Activated T-cell treated with anti-CD3 and anti-CD28 coated beads, Interleukin-2, amount 50 U/mL, for 72 hours (primary cell): Measurements from ENCODE around the gene DGKD. TPM values are rescaled to one million over a fixed set of nuclear protein-coding genes. Genes with fewer than 3 reads are reported as not detected.

Experiments used
- ATAC-seq, 2 donors: fragments of 150-1000 bp; cut with Tn5 transposase; replicated peaks in 1 of 2; 2 replicates each; pipeline ENCODE4 v1.10.0; 2021; ENCODE audit warnings: moderate library complexity in 2 of 2, mild to moderate bottlenecking in 1 of 2
- DNase-seq, 2 donors: peaks; one replicate each; pipeline ENCODE4 v3.0.0; 2021 to 2022; ENCODE audit warnings: mixed read lengths in 1 of 2
- H3K27ac Mint-ChIP-seq: one replicate; pipeline ENCODE4 v1.8.0; 2022; ENCODE audit warnings: mild to moderate bottlenecking, moderate library complexity, mixed read lengths
- H3K27me3 Mint-ChIP-seq: one replicate; pipeline ENCODE4 v1.8.0; 2022; ENCODE audit warnings: low read depth, mixed read lengths
- H3K36me3 Mint-ChIP-seq, 2 donors: one replicate each; pipeline ENCODE4 v1.8.0; 2022; ENCODE audit warnings: mixed read lengths in 2 of 2, mild to moderate bottlenecking in 1 of 2; ENCODE audit not compliant: insufficient read depth in 2 of 2
- H3K4me1 Mint-ChIP-seq: one replicate; pipeline ENCODE4 v1.8.0; 2022; ENCODE audit warnings: low read depth, mixed read lengths
- H3K4me3 Mint-ChIP-seq, 2 donors: one replicate each; pipeline ENCODE4 v1.8.0; 2022; ENCODE audit warnings: mild to moderate bottlenecking in 2 of 2, mixed read lengths in 2 of 2, moderate library complexity in 2 of 2
- H3K9me3 Mint-ChIP-seq, 2 donors: one replicate each; pipeline ENCODE4 v1.8.0; 2022; ENCODE audit warnings: mixed read lengths in 2 of 2
- total RNA-seq, 2 donors: library from RNA; stranded (reverse); gene quantifications; one replicate each; pipeline ENCODE4 v1.2.3, GENCODE V29; 2022

Gene DGKD
- total RNA-seq, 2 donors from 2014 or later = 78.0 to 94.4 TPM

- Mint-ChIP-seq H3K36me3 (peaks cover 4 to 6% of the 10 kb centered on the region in 2 donors), H3K27ac (peak overlapping the region; percentile 47), H3K4me3 (peak overlapping the region; percentile 75 to 89), H3K27me3 (no peaks in the 10 kb centered on the region), H3K9me3 (no peaks in the 10 kb centered on the region), H3K4me1 (peaks cover 73% of the 10 kb centered on the region)
- ATAC-seq (peak; percentile 14 to 31), DNase-seq (peak; percentile 31 to 44)
Observed at GRCh38 chr2:233356546-233357308, 2.4 kb downstream of the DGKD start.

GRCh38 chr2:233358335-233358734, 4.0 kb downstream of the DGKD start:
- H3K4me3 Mint-ChIP-seq = peak overlapping the region; percentile 82 to 89
- H3K36me3 Mint-ChIP-seq = peaks cover 5 to 11% of the 10 kb centered on the region in 2 donors
- peak overlapping the region; percentile 10 for H3K27ac Mint-ChIP-seq
- peaks cover 70% of the 10 kb centered on the region for H3K4me1 Mint-ChIP-seq
- no peaks in the 10 kb centered on the region for H3K9me3 Mint-ChIP-seq
- DNase-seq (no peak), ATAC-seq (no peak)
- H3K27me3 Mint-ChIP-seq = no peaks in the 10 kb centered on the region

- ATAC-seq (peak in 1 of 2 donors; percentile 24), DNase-seq (no peak)
- peak overlapping the region; percentile 82 to 89 for H3K4me3 Mint-ChIP-seq
- peaks cover 0 to 3% of the 10 kb centered on the region in 2 donors for H3K9me3 Mint-ChIP-seq
- H3K36me3 Mint-ChIP-seq = peaks cover 8 to 15% of the 10 kb centered on the region in 2 donors
- no peaks in the 10 kb centered on the region for H3K27me3 Mint-ChIP-seq
- peak overlapping the region; percentile 31 for H3K27ac Mint-ChIP-seq
- peaks cover 69% of the 10 kb centered on the region for H3K4me1 Mint-ChIP-seq
Observed at GRCh38 chr2:233358947-233359346, 4.7 kb downstream of the DGKD start.

GRCh38 chr2:233359823-233360222, 5.5 kb downstream of the DGKD start:
- no peak overlapping the region for H3K27ac Mint-ChIP-seq
- no peak overlapping the region for H3K4me3 Mint-ChIP-seq
- DNase-seq = no peak
- no peaks in the 10 kb centered on the region for H3K27me3 Mint-ChIP-seq
- ATAC-seq = no peak
- H3K9me3 Mint-ChIP-seq = peaks cover 0 to 3% of the 10 kb centered on the region in 2 donors
- H3K36me3 Mint-ChIP-seq = peaks cover 12 to 23% of the 10 kb centered on the region in 2 donors
- H3K4me1 Mint-ChIP-seq = peaks cover 74% of the 10 kb centered on the region

- H3K36me3 Mint-ChIP-seq = peaks cover 12 to 23% of the 10 kb centered on the region in 2 donors
- DNase-seq (no peak), ATAC-seq (no peak)
- no peaks in the 10 kb centered on the region for H3K27me3 Mint-ChIP-seq
- H3K27ac Mint-ChIP-seq = no peak overlapping the region
- H3K4me3 Mint-ChIP-seq = no peak overlapping the region
- peaks cover 74% of the 10 kb centered on the region for H3K4me1 Mint-ChIP-seq
- peaks cover 0 to 3% of the 10 kb centered on the region in 2 donors for H3K9me3 Mint-ChIP-seq
Observed at GRCh38 chr2:233360771-233361176, 6.5 kb downstream of the DGKD start.

- Mint-ChIP-seq H3K4me1 (peaks cover 74% of the 10 kb centered on the region), H3K27me3 (no peaks in the 10 kb centered on the region), H3K27ac (no peak overlapping the region), H3K9me3 (peaks cover 0 to 3% of the 10 kb centered on the region in 2 donors), H3K4me3 (no peak overlapping the region), H3K36me3 (peaks cover 10 to 23% of the 10 kb centered on the region in 2 donors)
- DNase-seq (no peak), ATAC-seq (no peak)
Observed at GRCh38 chr2:233361297-233361696, 7.0 kb downstream of the DGKD start.

GRCh38 chr2:233362742-233363141, 8.4 kb downstream of the DGKD start:
- no peak for ATAC-seq
- Mint-ChIP-seq H3K36me3 (peaks cover 10 to 24% of the 10 kb centered on the region in 2 donors), H3K27ac (no peak overlapping the region), H3K4me1 (peaks cover 73% of the 10 kb centered on the region), H3K9me3 (peaks cover 0 to 3% of the 10 kb centered on the region in 2 donors), H3K4me3 (no peak overlapping the region), H3K27me3 (no peaks in the 10 kb centered on the region)
- DNase-seq = no peak

GRCh38 chr2:233363744-233364235, 9.5 kb downstream of the DGKD start:
- Mint-ChIP-seq H3K4me3 (no peak overlapping the region), H3K27me3 (no peaks in the 10 kb centered on the region), H3K4me1 (peaks cover 65% of the 10 kb centered on the region), H3K27ac (no peak overlapping the region), H3K9me3 (peaks cover 0 to 3% of the 10 kb centered on the region in 2 donors), H3K36me3 (peaks cover 8 to 21% of the 10 kb centered on the region in 2 donors)
- DNase-seq = no peak
- ATAC-seq = peak; percentile 52 to 77

- Mint-ChIP-seq H3K4me1 (peaks cover 60% of the 10 kb centered on the region), H3K4me3 (no peak overlapping the region), H3K9me3 (peaks cover 0 to 3% of the 10 kb centered on the region in 2 donors), H3K27me3 (no peaks in the 10 kb centered on the region), H3K27ac (peak overlapping the region; percentile 55), H3K36me3 (peaks cover 8 to 19% of the 10 kb centered on the region in 2 donors)
- DNase-seq = no peak
- ATAC-seq = peak; percentile 13 to 29
Observed at GRCh38 chr2:233365861-233366520, 11.7 kb downstream of the DGKD start.

GRCh38 chr2:233367586-233367985, 13.3 kb downstream of the DGKD start:
- no peaks in the 10 kb centered on the region for H3K27me3 Mint-ChIP-seq
- peaks cover 7 to 16% of the 10 kb centered on the region in 2 donors for H3K36me3 Mint-ChIP-seq
- peaks cover 57% of the 10 kb centered on the region for H3K4me1 Mint-ChIP-seq
- H3K27ac Mint-ChIP-seq = no peak overlapping the region
- H3K9me3 Mint-ChIP-seq = peaks cover 0 to 3% of the 10 kb centered on the region in 2 donors
- DNase-seq (no peak), ATAC-seq (no peak)
- H3K4me3 Mint-ChIP-seq = no peak overlapping the region

- Mint-ChIP-seq H3K9me3 (peaks cover 0 to 1% of the 10 kb centered on the region in 2 donors), H3K27ac (no peak overlapping the region), H3K27me3 (no peaks in the 10 kb centered on the region), H3K4me1 (peaks cover 60% of the 10 kb centered on the region), H3K4me3 (no peak overlapping the region), H3K36me3 (peaks cover 5 to 17% of the 10 kb centered on the region in 2 donors)
- DNase-seq (no peak), ATAC-seq (no peak)
Observed at GRCh38 chr2:233368756-233369155, 14.5 kb downstream of the DGKD start.

- Mint-ChIP-seq H3K4me1 (peaks cover 54% of the 10 kb centered on the region), H3K4me3 (no peak overlapping the region), H3K27me3 (no peaks in the 10 kb centered on the region), H3K36me3 (peaks cover 2 to 12% of the 10 kb centered on the region in 2 donors), H3K9me3 (no peaks in the 10 kb centered on the region), H3K27ac (peak overlapping the region; percentile 32)
- ATAC-seq (no peak), DNase-seq (no peak)
Observed at GRCh38 chr2:233369462-233369861, 15.2 kb downstream of the DGKD start.
